SHP77 treated with DMSO at 0.1 percent for 48 hours (cell line): Measurements from ENCODE around the gene HMGXB3.
"Not testable (repeated sequence)": the region's sequence is repeated elsewhere in the genome, so short reads cannot be mapped to it uniquely, and the experiment has no call there.

Experiments used
- DNase-seq: peaks from one replicate; lab custom pipeline; 2025; lab: John Stamatoyannopoulos, UW

The HMGXB3 gene

GRCh38 chr5:150068961-150069645, 68.6 kb downstream of the HMGXB3 start:
- DNase-seq: no peak

GRCh38 chr5:150069672-150070627, 69.4 kb downstream of the HMGXB3 start:
- no peak for DNase-seq

GRCh38 chr5:150070821-150071220, 70.3 kb downstream of the HMGXB3 start:
- DNase-seq: no peak

- DNase-seq: no peak
Measured at GRCh38 chr5:150073086-150073625, 72.6 kb downstream of the HMGXB3 start.

DNA sequence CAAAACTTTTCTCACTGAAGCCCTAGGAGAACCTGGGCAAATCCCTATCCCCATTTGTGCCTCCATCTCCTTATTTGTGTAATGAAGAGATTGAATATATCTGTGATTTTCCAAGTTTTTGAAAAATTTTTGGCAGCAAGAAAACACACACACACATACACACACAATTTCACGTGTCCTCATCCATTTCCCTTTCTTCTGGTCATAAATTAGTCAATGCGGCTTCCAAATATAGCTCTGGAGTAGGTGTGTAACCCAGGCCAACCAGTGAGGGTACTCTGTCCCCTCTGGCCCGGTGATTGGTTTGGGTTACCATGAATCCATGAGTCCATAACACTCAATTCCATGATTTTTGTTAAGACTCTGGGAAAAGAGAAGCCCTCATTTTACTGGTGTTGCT, 73.1 kb downstream of the HMGXB3 start:
- no peak for DNase-seq

GRCh38 chr5:150075233-150075632, 74.7 kb downstream of the HMGXB3 start:
- no peak for DNase-seq

GRCh38 chr5:150075806-150076205, 75.3 kb downstream of the HMGXB3 start:
- DNase-seq: no peak

GRCh38 chr5:150077060-150077459, 76.5 kb downstream of the HMGXB3 start:
- DNase-seq: no peak

- no peak for DNase-seq
Measured at GRCh38 chr5:150077996-150078801, 77.7 kb downstream of the HMGXB3 start.

GRCh38 chr5:150078802-150079689, 78.5 kb downstream of the HMGXB3 start:
- DNase-seq: no peak

GRCh38 chr5:150079909-150080461, 79.4 kb downstream of the HMGXB3 start:
- no peak for DNase-seq

GRCh38 chr5:150080696-150081435, 80.3 kb downstream of the HMGXB3 start:
- DNase-seq: no peak

DNA sequence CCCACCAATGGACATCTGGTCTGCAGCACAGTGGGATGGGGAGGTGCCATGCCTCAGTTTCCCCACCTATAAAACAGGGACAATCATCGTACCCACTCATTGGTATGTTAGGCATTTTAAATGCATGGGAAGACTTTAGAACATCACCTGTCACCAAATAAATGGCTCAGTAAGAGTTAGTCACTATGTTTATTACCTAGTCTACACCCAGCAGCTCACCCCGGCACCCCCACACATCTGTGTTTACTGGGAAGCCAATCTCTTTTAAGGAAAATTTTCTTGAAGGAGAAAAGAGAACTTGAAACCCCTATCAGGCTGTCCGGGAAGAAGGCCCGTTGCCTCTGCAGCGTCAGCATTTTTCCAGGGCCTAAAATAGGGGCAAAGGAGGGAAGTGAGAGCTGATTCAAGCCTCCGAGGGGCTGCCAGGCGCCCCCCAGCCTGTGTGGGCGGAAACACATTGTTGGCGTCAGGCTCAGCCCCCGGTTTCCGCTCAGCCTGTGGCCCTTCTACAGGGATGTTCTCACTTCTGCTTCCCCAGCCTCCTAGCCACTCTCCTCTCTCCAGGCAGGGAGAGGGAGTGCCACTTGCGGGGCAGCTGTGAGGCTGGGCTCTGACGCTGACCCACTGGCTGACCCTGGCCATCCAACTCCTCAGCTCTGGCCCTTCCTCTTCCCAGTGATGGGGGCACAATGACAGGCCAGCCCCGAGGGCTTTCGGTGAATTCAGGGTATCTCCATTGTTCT, 81.2 kb downstream of the HMGXB3 start:
- no peak for DNase-seq

- DNase-seq: no peak
Measured at GRCh38 chr5:150082374-150082773, 81.8 kb downstream of the HMGXB3 start.

DNA sequence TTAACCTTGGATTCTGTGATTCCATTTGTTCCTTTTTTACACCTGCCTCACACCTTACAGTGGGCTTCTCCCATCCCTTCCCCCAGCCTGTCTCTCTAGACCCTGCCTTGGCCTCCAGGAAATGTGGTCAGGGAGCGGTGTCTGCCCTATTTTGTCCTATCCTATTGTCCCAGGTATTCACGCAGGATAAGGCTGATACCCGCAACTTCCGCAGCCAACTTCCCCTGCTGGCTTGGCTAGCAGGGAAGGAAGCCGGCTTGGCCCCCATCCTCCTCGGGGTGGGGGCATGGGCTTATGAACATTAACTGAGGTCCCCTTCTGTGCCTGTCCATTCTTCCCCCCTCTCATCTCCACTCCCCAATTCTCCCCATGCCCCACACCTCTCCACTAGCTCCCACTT, 82.3 kb downstream of the HMGXB3 start:
- no peak for DNase-seq

DNA sequence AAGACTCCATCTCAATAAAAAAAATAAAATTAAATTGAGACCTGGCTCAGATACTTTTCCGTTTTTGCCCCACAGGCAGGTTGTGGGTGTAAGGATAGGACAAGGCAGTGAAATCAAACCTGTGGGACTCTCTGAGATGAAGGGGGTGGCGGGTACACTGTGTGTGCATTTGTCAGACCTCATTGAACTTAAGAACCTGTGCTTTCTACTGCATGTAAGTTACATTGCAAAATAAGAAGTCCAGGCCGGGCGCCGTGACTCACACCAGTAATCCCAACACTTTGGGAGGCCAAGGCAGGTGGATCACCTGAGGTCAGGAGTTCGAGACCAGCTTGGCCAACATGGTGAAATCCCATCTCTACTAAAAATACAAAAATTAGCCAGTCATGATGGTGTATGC, 84.2 kb downstream of the HMGXB3 start:
- DNase-seq: not testable (repeated sequence)

- DNase-seq: no peak
Measured at GRCh38 chr5:150085191-150085912, 84.8 kb downstream of the HMGXB3 start.

GRCh38 chr5:150085950-150086715, 85.6 kb downstream of the HMGXB3 start, which contains the start of gene CSF1R:
Gene CSF1R (minus strand): TSS chr5:150086554. CDS start chr5:150086427, 127 bp downstream.
- DNase-seq: no peak
